SK-N-SH (cell line): ENCODE measurements around the gene P2RY8. TPM values are rescaled to one million over a fixed set of nuclear protein-coding genes. Genes with fewer than 3 reads are reported as not detected.

Experiments
- CTCF ChIA-PET: fragments of 300-600, 350-600 bp; formaldehyde crosslinking; extraction: SDS; loops from one replicate; lab custom pipeline; 2021; lab: Yijun Ruan, JAX
- POLR2A ChIA-PET: fragments of 350-600 bp; sonication (Branson Sonifier 250); formaldehyde crosslinking; extraction: SDS; loops from one replicate; lab custom pipeline; 2020; ENCODE audit warnings: antibody characterized with exemption, inconsistent platforms; lab: Yijun Ruan, JAX
- DNase-seq: peaks from one replicate; pipeline ENCODE4 v3.0.0; 2012
- H2AFZ ChIP-seq: fragments of 200-600 bp; sonication (generic); 2 replicates; pipeline ENCODE4 v1.8.1; 2016; ENCODE audit warnings: antibody characterized with exemption, mild to moderate bottlenecking, low read depth
- H3F3A ChIP-seq: fragments of 200-600 bp; sonication (generic); replicated peaks from 2 replicates; pipeline ENCODE3; 2016; ENCODE audit warnings: antibody characterized with exemption, mild to moderate bottlenecking; ENCODE audit not compliant: insufficient read depth
- H3K27ac ChIP-seq, 2 experiments: fragments of 200-500 bp in 1 of 2; fragments of 200-600 bp in 1 of 2; sonication (Bioruptor generic) in 1 of 2; sonication (generic), shearing (Covaris generic) in 1 of 2; 2 replicates each; pipeline versions ENCODE4 v1.5.1 to v1.6.1; 2014 to 2016; ENCODE audit warnings: low read depth in 2 of 2, inconsistent platforms in 1 of 2, low read length in 1 of 2, mild to moderate bottlenecking in 1 of 2, mixed read lengths in 1 of 2
- H3K27me3 ChIP-seq: fragments of 200-600 bp; sonication (generic), shearing (Covaris generic); 2 replicates; pipeline ENCODE4 v1.6.1; 2016; ENCODE audit warnings: mixed run types; ENCODE audit not compliant: insufficient read depth
- H3K36me3 ChIP-seq, 2 experiments: fragments of 200-500 bp in 1 of 2; fragments of 200-600 bp in 1 of 2; sonication (Bioruptor generic) in 1 of 2; sonication (generic) in 1 of 2; replicated peaks in 1 of 2; 2 replicates each; pipeline versions ENCODE3 to v1.5.1; 2014 to 2016; ENCODE audit warnings: low read length in 1 of 2, mild to moderate bottlenecking in 1 of 2; ENCODE audit not compliant: insufficient read depth in 2 of 2, control insufficient read depth in 1 of 2
- H3K4me1 ChIP-seq, 2 experiments: fragments of 200-500 bp in 1 of 2; fragments of 200-600 bp in 1 of 2; sonication (Bioruptor generic) in 1 of 2; sonication (generic), shearing (Covaris generic) in 1 of 2; 2 replicates each; pipeline versions ENCODE4 v1.5.1 to v1.6.1; 2014 to 2016; ENCODE audit warnings: low read depth in 1 of 2, low read length in 1 of 2, mixed run types in 1 of 2; ENCODE audit not compliant: insufficient read depth in 2 of 2, control insufficient read depth in 1 of 2
- H3K4me2 ChIP-seq: fragments of 200-600 bp; sonication (generic), shearing (Covaris generic); 2 replicates; pipeline ENCODE4 v1.6.1; 2017; ENCODE audit warnings: mixed run types
- H3K4me3 ChIP-seq, 2 experiments: fragments of 200-500 bp in 1 of 2; fragments of 200-600 bp in 1 of 2; sonication (Bioruptor generic) in 1 of 2; sonication (generic), shearing (Covaris generic) in 1 of 2; 2 replicates each; pipeline versions ENCODE4 v1.5.1 to v1.8.1; 2014 to 2016; ENCODE audit warnings: low read depth in 2 of 2, inconsistent platforms in 1 of 2, low read length in 1 of 2, mild to moderate bottlenecking in 1 of 2, mixed read lengths in 1 of 2, moderate library complexity in 1 of 2
- H3K79me2 ChIP-seq: fragments of 200-600 bp; sonication (generic); 2 replicates; pipeline ENCODE4 v1.8.1; 2017; ENCODE audit warnings: mild to moderate bottlenecking; ENCODE audit not compliant: insufficient read depth
- H3K9ac ChIP-seq: fragments of 200-600 bp; sonication (generic); 2 replicates; pipeline ENCODE4 v1.6.1; 2017; ENCODE audit warnings: mixed run types
- H3K9me2 ChIP-seq: fragments of 200-600 bp; sonication (generic); 2 replicates; pipeline ENCODE4 v1.6.1; 2017; ENCODE audit warnings: mixed run types
- H3K9me3 ChIP-seq: fragments of 200-600 bp; sonication (generic); 2 replicates; pipeline ENCODE4 v1.6.1; 2017; ENCODE audit warnings: mixed run types, mild to moderate bottlenecking, moderate library complexity
- H4K20me1 ChIP-seq: fragments of 200-600 bp; sonication (generic); 2 replicates; pipeline ENCODE4 v1.6.1; 2017; ENCODE audit warnings: mild to moderate bottlenecking, mixed run types; ENCODE audit not compliant: insufficient read depth
- CHD2 ChIP-seq: fragments of 150-350 bp; IDR thresholded peaks from 2 replicates; pipeline ENCODE4 v1.6.1; 2018; ENCODE audit warnings: low read length; ENCODE audit not compliant: partially characterized antibody
- CTCF ChIP-seq: fragments of 200-600 bp; sonication (generic); IDR thresholded peaks from 2 replicates; pipeline ENCODE4 v1.6.1; 2017; ENCODE audit warnings: antibody characterized with exemption, mild to moderate bottlenecking, moderate library complexity
- EZH2phosphoT487 ChIP-seq: fragments of 200-600 bp; sonication (generic); IDR thresholded peaks from 2 replicates; pipeline ENCODE4 v1.6.1; 2017; ENCODE audit warnings: low read depth, mixed run types, mild to moderate bottlenecking, antibody characterized with exemption, moderate library complexity, borderline replicate concordance
- FOSL2 ChIP-seq: IDR thresholded peaks from 2 replicates; pipeline ENCODE4 v1.4.0; 2012; ENCODE audit warnings: low read depth, mild to moderate bottlenecking, moderate library complexity, borderline replicate concordance
- GABPA ChIP-seq: IDR thresholded peaks from 2 replicates; pipeline ENCODE4 v1.4.0; 2012; ENCODE audit warnings: low read depth, mild to moderate bottlenecking
- MAX ChIP-seq: IDR thresholded peaks from 2 replicates; pipeline ENCODE4 v1.4.0; 2012; ENCODE audit warnings: low read depth
- NFIC ChIP-seq: IDR thresholded peaks from 2 replicates; pipeline ENCODE4 v1.4.0; 2012; ENCODE audit warnings: borderline replicate concordance
- POLR2AphosphoS5 ChIP-seq: IDR thresholded peaks from 2 replicates; pipeline ENCODE4 v1.6.1; 2012; ENCODE audit warnings: low read depth, low read length
- RAD21 ChIP-seq: IDR thresholded peaks from 2 replicates; pipeline ENCODE4 v1.6.1; 2012; ENCODE audit warnings: mild to moderate bottlenecking, low read length
- REST ChIP-seq: IDR thresholded peaks from 2 replicates; pipeline ENCODE4 v1.6.1; 2012; ENCODE audit warnings: mild to moderate bottlenecking, low read depth, low read length, moderate library complexity
- RXRA ChIP-seq: IDR thresholded peaks from 2 replicates; pipeline ENCODE4 v1.4.0; 2012; ENCODE audit warnings: low read depth, mild to moderate bottlenecking, borderline replicate concordance
- TCF12 ChIP-seq: IDR thresholded peaks from 2 replicates; pipeline ENCODE4 v1.4.0; 2012
- USF1 ChIP-seq: IDR thresholded peaks from 2 replicates; pipeline ENCODE4 v1.4.0; 2012; ENCODE audit warnings: low read depth, borderline replicate concordance
- WGBS: methylation state at CpG from one replicate; pipeline ENCODE4 v1.1.6; 2017; ENCODE audit warnings: low lambda C conversion rate; 5-methylcytosine and 5-hydroxymethylcytosine counted together
- polyA plus RNA-seq, 3 experiments: library from polyadenylated mRNA; depleted of rRNA; stranded (reverse); fragments of >200 nt; gene quantifications; 2 replicates each; pipeline ENCODE4 v1.2.3, GENCODE V29; 2012
- TF ChIP-seq, protein P1 (sequence below): fragments of 150-350 bp; IDR thresholded peaks from 2 replicates; pipeline ENCODE4 v1.6.1; 2017; ENCODE audit warnings: antibody characterized with exemption, low read length, low read depth, borderline replicate concordance
- TF ChIP-seq, protein P2 (sequence below): fragments of 150-350 bp; IDR thresholded peaks from 2 replicates; pipeline ENCODE4 v1.6.1; 2016; ENCODE audit warnings: mild to moderate bottlenecking, low read depth, low read length

The P2RY8 gene
- polyA plus RNA-seq (2012; rRNA removed): 0.03 and 0.08 TPM in 2 replicates
- 0.03 and 0.05 TPM in 2 replicates for polyA plus RNA-seq (2012; cell fraction: cytosol; rRNA removed)
- polyA plus RNA-seq (2012; cell fraction: nucleus; rRNA removed): 0.05 and 0.15 TPM in 2 replicates

DNA sequence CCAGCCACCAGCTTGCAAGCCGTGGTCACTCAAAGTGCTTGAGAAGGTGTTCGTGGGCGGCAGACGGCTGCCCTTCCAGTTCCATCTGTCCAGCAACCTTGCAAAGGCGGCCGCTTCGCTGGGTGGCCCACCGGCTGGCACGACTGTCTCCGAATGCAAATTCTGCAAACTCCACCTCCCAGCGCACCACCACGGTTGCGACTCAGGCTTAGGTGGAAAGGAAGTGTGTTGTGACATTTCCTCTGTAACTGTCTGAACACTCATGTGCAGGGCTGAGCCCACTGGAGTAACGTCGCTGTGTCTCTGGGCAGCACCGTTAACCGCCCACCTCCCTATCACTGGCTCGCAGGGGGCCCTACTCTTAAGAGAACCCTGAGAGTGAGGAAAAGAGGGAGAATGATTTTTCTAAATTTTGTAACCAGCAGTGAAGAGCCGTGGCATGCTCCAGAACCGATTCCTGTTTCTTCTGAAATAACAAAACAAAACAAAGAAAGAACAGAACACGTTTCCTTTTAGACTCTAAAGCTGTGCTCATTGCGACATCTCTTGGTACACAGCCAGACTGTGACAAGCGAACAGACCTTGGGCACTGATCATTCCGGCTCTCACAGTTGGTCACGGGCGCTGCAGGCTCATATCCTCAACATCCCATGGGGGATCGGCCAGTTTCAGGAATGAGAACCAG, at the start of gene P2RY8:
TSS of gene P2RY8 (minus strand) at position 155 of the 685 bp plus-strand sequence. CDS start 70,627 bp downstream, outside the sequence.
- H3K79me2 ChIP-seq: no peaks in the 10 kb centered on the region
- WGBS: 17% methylated on average over 18 of the region's 27 CpGs
- H3K4me1 ChIP-seq: no peaks in the 10 kb centered on the region
- H3K9ac ChIP-seq: no peak within 1 kb of the TSS
- no peak within 1 kb of the TSS; a peak in 1 of 4 replicates for H3K4me3 ChIP-seq
- ChIA-PET CTCF (no interaction called here), POLR2A (no interaction called here)
- H3K4me2 ChIP-seq: peak within 1 kb of the TSS; percentile 66
- no peaks in the 10 kb centered on the region for H4K20me1 ChIP-seq
- no peaks in the 10 kb centered on the region for H3K9me3 ChIP-seq
- no peaks in the 10 kb centered on the region for H3K36me3 ChIP-seq
- peak within 1 kb of the TSS; percentile 33; the same call in 1 of the 2 replicates for H2AFZ ChIP-seq
- H3K27me3 ChIP-seq: no peaks in the 10 kb centered on the region; the same call in 1 of the 2 replicates
- no peak for DNase-seq
- no peak within 1 kb of the TSS for H3K27ac ChIP-seq
- TF ChIP-seq MAX: no peak
- peak; percentile 55 for TF ChIP-seq NFIC
- H3K9me2 ChIP-seq: no peaks in the 10 kb centered on the region
- no peaks in the 10 kb centered on the region for H3F3A ChIP-seq

DNA sequence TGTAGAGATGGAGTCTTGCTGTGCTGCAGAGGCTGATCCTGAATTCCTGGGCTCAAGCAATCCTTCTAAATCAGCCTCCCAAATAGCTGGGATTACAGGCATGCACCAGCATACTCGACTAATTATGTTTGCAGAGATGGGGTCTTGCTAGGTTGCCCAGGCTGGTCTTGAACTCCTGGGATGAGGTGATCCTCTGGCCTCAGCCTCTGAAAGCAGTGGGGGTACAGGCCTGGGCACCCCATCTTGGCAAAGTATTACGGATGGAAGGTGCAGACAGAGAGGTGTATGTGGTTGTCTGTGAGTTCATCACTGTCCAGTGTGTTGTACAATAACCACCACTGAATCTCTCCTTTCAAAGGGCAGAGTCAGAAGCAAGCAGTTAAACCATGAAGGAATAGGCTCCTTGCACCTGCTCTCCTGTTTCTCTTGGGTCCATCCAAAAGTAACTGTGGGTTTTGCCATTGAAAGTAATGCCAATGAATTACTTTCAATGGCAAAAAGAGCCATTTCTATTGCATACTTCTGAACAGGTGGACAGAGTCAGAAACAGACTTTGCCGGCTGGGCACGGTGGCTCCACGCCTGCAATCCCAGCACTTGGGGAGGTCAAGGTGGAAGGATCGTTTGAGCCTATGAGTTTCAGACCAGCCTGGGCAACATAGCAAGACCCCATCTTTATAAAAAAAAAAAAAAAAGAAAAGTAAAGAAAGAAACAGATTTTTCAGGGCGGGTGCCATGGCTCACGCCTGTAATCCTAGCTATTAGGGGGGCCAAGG, 47.4 kb upstream of the P2RY8 start:
- POLR2A ChIA-PET: no interaction called here
- no peaks in the 10 kb centered on the region for H3K79me2 ChIP-seq
- no peaks in the 10 kb centered on the region for H3K9me3 ChIP-seq
- H3K4me2 ChIP-seq: no peak overlapping the region
- H2AFZ ChIP-seq: no peak overlapping the region
- H3K9me2 ChIP-seq: no peaks in the 10 kb centered on the region
- H3K27me3 ChIP-seq: no peaks in the 10 kb centered on the region
- H3K4me1 ChIP-seq: no peaks in the 10 kb centered on the region
- peaks cover 8% of the 10 kb centered on the region for H3F3A ChIP-seq
- H3K9ac ChIP-seq: no peak overlapping the region
- CTCF ChIA-PET: no interaction called here
- no peaks in the 10 kb centered on the region for H3K36me3 ChIP-seq
- no peak overlapping the region for H3K27ac ChIP-seq
- DNase-seq: no peak
- 29% methylated on average over 8 of the region's 8 CpGs for WGBS
- no peak overlapping the region for H3K4me3 ChIP-seq
- no peaks in the 10 kb centered on the region for H4K20me1 ChIP-seq
- no peak for TF ChIP-seq REST
- TF ChIP-seq, protein P1, sequence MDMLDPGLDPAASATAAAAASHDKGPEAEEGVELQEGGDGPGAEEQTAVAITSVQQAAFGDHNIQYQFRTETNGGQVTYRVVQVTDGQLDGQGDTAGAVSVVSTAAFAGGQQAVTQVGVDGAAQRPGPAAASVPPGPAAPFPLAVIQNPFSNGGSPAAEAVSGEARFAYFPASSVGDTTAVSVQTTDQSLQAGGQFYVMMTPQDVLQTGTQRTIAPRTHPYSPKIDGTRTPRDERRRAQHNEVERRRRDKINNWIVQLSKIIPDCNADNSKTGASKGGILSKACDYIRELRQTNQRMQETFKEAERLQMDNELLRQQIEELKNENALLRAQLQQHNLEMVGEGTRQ: no peak
- TF ChIP-seq RXRA: no peak
- TF ChIP-seq EZH2phosphoT487: no peak
- TF ChIP-seq CTCF: no peak
- TF ChIP-seq MAX: no peak
- no peak for TF ChIP-seq TCF12
- no peak for TF ChIP-seq CHD2
- TF ChIP-seq, protein P2, sequence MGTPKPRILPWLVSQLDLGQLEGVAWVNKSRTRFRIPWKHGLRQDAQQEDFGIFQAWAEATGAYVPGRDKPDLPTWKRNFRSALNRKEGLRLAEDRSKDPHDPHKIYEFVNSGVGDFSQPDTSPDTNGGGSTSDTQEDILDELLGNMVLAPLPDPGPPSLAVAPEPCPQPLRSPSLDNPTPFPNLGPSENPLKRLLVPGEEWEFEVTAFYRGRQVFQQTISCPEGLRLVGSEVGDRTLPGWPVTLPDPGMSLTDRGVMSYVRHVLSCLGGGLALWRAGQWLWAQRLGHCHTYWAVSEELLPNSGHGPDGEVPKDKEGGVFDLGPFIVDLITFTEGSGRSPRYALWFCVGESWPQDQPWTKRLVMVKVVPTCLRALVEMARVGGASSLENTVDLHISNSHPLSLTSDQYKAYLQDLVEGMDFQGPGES: no peak
- TF ChIP-seq GABPA: no peak
- TF ChIP-seq POLR2AphosphoS5: no peak
- no peak for TF ChIP-seq USF1
- TF ChIP-seq FOSL2: no peak
- no peak for TF ChIP-seq RAD21
